SIG-M5 treated with dmso at 0.1 percent for 504 hours (cell line): Measurements from ENCODE around the gene GGTLC2.

Experiments used
- DNase-seq: peaks from one replicate; lab custom pipeline; 2025; ENCODE audit not compliant: unreplicated experiment; lab: John Stamatoyannopoulos, UW

The GGTLC2 gene

DNA sequence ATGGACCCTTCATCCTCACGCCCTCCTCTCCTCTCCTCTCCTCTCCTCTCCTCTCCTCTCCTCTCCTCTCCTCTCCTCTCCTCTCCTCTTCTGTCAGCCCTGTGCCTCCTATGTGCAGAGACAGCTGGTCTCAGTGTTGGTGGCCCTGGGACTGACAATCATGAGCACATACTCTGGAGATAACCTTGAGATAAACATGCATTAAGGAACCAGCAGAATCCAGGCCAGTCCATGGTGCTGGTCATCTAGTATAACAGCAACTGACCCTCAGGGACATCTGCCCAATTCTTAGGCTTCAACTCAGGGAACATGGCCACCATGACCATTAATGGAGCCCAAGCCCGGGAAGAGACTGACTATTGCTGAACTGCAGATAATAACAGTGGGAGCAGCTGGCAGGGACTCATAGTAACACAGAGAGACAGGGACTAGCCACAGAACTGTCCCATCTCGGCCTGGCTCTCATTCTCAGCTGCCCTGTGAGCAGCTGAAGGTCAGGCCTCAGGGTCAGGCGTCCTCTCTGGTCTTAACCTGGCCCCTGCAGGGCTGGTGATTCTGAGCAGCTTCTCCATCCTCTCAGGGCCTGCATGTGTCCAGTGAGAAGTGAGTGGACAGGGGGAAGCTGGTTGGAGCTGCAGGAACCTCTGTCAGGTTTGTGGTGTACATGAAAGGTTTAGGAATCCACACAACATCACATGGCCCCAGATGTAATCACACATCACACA is 45.4 kb downstream of the GGTLC2 start:
- DNase-seq, result no peak

DNA sequence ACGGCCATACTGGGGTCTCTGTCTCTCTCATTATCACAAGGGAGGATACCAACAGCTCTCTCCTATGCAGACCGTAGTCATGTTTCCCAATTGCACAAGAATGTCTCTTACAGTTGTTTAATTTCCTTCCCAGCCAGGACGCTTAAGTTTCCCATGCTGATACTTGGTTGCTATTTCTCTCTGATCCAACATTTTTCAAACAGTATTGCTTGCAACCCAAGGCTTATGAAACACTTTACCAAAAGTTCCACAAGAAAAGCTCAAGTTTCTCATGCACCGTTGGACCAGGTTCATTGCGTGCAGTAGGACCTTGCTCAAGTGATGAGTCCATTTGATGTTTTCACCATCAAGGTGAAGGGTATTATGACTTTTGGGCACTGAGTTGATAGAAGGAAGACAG is 46.6 kb downstream of the GGTLC2 start:
- DNase-seq, result no peak

DNA sequence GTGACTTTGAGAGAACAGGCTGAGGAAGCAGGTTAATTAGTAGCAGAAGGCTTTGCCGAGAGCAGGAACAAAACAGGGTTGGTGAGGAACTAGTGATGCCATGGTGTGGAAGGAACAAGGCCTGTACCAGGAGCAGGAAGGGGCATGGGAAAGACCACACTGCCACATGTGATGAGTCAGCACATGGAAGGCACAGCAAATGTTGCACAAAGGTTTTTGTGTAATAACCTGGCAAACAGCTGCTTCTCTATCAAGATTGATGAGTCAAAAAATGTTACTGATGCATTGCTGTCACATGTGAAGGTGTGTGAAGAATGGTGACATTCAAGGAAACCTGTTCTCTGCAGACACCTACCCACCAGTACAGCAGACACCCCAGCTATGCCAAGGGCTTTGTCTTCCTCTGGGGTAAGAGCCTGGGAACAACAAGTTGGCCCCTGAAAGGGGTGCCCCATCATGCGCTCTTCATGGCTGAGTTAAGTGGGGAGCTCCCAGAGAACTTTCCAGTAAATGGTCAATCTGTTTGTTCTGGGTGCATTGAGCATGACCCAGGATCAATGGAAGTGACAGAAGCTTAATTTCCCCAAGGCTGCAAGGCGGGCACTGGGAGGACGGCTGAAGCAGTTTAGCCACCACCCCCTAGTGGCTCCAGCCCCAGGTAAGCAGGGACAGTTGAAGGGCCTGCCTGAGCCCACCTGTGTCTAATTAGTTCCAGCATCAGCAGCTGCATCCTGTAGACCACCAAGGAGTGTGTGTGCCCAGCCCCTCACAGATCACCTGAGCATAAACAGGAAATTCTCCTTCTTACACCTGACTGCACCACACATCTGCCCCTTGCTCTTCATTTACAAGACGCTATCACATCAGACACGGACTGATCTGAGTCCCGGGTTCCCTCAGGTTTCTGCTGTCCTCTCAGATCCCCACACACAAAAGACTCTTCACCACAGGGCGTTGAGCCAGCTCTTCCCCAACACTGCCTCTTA is 47.6 kb downstream of the GGTLC2 start:
- DNase-seq, result no peak

DNA sequence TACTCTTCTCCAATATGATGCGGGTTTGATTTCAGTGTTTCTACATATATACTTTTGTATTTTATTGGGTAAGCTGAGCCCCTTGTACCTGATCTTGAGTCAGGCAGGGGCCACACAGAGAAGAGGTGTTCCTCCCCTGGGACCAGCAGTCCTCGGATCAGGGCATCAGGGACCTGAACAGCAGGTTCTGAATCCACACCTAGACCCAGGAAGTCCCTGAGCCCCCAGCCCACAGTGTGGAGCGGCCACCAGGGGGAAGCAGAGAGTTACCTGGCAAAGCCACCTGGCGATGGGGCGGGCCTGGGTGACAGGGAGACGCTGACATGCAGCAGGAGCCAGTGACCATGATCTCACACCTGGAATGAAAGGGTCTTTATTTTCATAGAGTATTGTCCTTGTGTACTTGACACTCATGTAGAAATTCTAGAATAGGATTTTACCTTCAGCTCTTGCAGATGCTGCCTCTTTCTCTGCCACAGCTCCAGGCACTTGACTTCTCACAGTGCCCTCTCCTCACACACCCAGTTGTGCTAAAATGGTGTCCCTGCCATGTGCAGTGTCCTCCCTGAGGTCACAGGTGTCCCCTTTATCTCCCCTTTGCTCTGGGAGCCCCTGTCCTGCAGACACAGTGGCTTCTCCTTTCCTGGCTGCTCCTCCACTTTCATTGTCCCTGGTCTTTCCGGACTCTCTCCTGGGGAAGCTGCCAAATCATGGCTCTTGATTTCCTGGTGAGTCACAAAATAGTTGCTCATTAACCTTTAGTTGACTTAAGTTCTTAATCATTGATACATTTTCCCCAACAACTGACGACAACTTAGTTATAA is 48.5 kb downstream of the GGTLC2 start:
- DNase-seq, result no peak

DNA sequence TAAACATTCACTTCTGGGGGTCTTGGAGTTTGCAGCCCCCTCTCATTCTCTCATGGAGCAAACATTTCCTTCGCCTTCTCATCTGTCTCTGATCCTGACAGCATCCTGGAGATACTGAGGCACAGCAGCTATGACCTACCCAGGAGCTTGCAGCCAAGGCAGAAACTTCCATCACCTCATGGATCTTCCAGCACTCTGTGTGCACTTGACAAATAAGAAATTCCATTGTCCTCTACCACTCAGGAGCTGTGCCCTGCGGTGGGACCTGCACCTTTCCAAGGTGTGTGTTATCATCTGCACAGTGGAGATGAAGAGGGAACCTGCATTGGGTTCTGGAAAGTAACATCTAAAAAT is 49.1 kb downstream of the GGTLC2 start:
- DNase-seq, result no peak

DNA sequence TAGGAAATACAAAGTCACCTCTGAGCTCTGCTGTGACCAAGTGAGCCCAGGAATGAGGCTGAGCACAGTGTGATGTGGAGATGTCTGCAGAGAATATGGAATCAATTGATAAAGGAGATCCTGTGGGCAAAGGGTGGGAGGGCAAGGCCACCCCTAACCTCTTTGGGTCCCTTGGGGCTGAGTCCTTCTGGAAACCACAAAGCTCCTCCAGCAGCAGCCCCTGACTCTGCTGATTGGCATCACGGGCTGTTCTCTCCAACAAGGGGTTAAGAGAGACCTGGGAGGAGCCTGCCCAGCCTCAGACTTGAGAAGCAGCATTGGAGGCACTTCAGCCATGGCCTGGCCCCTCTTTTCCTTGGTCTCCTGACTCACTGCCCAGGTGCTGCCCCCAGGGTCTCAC is 49.7 kb downstream of the GGTLC2 start:
- no peak for DNase-seq

DNA sequence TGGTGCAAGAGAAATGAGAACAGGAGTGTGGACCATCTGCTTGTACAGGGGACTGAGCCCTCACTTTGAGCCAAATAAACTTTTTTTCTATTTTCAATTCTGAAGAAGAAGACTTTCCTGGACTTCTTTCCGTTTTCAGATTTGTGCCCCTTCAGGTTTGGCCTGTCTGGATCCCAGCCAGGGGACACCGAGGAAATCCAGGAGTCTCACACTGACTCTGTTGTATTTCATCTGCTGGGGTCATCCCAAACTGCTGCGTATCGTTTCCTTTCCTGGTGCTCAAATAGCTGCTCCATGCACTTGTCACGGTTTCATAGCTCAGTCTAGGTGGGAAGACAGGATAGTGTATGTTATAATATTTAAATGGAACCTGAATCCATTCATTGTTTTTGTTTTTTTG is 51.7 kb downstream of the GGTLC2 start:
- no peak for DNase-seq
